Fibroblast of lung (primary cell): ENCODE measurements around the gene VPS41.

ENCODE experiments used
- EZH2 ChIP-seq: IDR thresholded peaks from 2 replicates; pipeline ENCODE4 v1.5.1; 2012; ENCODE audit warnings: low read length, control low read depth, mild to moderate bottlenecking; ENCODE audit errors: missing control alignments
- TF ChIP-seq, protein P1 (sequence below), 2 donors: IDR thresholded peaks in 1 of 2; conservative IDR thresholded peaks in 1 of 2; 1 replicate in 1 of 2; 2 replicates in 1 of 2; pipeline ENCODE4 v1.5.1; 2011 to 2012; ENCODE audit warnings: low read length in 2 of 2, control low read depth in 1 of 2, inconsistent platforms in 1 of 2, low read depth in 1 of 2, mild to moderate bottlenecking in 1 of 2

GRCh38 chr7:38824948-38825347, 84.0 kb downstream of the VPS41 start:
- TF ChIP-seq, protein P1, sequence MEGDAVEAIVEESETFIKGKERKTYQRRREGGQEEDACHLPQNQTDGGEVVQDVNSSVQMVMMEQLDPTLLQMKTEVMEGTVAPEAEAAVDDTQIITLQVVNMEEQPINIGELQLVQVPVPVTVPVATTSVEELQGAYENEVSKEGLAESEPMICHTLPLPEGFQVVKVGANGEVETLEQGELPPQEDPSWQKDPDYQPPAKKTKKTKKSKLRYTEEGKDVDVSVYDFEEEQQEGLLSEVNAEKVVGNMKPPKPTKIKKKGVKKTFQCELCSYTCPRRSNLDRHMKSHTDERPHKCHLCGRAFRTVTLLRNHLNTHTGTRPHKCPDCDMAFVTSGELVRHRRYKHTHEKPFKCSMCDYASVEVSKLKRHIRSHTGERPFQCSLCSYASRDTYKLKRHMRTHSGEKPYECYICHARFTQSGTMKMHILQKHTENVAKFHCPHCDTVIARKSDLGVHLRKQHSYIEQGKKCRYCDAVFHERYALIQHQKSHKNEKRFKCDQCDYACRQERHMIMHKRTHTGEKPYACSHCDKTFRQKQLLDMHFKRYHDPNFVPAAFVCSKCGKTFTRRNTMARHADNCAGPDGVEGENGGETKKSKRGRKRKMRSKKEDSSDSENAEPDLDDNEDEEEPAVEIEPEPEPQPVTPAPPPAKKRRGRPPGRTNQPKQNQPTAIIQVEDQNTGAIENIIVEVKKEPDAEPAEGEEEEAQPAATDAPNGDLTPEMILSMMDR (conservative IDR thresholded peaks at IDR 0.05 in 1 of 2, IDR thresholded peaks at IDR 0.05 in 1 of 2; ENCODE audit: low read depth in 1 of 2, low read length in 2 of 2): no peak
- no peak for TF ChIP-seq EZH2
